ENCODE data around the gene SPINK2.

SPINK2 gene

DNA sequence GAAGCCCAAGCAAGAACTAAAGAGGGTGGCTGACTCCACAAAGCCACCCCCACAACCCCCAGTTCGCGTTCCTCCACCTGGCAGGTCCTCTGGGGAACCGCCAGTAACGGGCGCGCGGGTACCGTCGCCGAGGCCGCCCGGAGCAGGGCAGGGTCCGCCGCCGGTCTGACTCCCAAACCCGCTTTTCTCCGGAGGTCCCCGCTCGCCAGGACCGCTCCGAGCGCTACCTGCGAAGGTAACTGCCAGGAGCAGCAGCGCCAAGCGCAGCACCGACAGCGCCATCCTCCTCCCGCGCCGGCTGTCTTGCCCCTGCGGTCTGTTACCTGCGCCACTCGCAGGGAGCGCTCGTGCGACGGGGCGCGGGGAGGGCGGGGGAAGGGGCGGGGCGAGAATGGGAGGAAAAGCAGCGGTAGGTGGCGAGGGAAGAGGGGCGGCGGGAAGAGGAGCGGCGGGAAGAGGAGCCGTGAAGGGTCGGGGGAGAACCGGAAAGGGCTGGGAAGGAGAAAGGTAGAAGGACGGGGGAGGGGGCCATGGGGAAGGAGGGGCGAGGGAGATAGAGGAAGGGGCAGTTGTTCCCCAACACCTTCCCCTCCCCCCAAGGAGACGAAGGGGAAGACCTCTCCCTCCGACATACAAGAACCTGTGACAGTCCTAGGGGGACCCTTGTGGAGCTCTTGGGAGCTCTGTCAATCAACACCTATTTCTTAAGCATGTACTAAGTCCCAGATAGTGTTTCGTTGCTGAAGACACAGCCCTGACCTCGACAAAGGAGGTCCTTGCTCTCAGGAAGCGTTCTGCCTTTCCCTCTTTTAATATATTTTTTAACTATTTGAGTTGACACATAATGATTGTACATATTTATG, at the start of gene SPINK2:
Gene SPINK2, minus strand, starts transcription at position 321 of the 863 bp plus-strand sequence. Its CDS starts 39 bp downstream, at position 282.
- in situ Hi-C loops (cut with HindIII; ENCODE audit: low sequenced_read_pairs): no loop called here

DNA sequence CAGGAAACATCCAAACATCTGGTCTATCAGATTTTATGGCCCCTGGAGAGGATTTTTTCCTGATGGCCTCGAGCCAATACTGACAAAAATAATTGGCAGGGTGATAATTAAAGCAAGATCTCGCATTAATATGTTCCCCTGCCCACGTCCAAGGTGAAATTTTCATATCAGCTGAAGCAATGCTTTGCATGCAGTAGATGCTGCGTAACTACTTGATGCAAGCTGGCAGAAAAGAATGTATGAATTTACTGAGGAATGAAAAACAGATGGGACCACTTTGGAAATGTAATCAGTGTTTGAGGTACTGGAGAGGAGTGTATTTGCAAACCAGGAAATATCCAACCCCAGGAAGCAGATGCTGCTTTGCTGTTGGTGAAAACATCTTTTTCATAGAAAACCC, 49.4 kb upstream of the SPINK2 start:
- in situ Hi-C loops (cut with HindIII; ENCODE audit: low sequenced_read_pairs): no loop called here

DNA sequence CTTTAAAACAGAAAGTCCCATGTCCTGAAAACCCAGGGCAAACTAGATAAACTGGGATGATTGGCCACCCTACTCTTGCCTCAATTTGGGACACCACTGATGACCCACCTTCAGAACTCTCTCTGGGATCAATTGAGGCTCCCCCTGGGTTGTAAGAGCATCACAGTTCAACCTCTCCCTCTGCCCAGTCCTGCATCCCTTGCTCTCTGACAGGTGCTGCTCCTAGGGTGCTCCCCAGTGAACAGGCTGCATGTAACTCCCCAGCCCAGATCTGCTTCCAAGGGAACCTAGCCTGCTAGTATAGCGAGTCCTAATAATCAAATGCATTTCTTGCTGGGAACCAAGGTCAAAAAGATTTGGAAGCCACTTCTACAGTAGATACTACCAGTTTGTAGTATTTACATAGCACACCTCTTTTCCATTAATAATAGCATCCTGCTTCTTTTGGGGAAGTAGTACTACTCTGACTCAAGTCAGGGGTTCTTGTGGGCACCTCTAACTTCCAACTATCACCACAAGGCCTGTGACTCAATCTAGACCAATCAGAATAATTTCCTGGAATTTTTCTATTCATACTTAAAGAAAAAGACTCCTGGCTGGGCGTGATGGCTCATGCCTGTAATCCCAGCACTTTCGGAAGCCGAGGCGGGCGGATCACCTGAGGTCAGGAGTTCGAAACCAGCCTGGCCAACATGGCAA, 42.1 kb upstream of the SPINK2 start:
- in situ Hi-C loops (cut with HindIII; ENCODE audit: low sequenced_read_pairs): no loop called here

DNA sequence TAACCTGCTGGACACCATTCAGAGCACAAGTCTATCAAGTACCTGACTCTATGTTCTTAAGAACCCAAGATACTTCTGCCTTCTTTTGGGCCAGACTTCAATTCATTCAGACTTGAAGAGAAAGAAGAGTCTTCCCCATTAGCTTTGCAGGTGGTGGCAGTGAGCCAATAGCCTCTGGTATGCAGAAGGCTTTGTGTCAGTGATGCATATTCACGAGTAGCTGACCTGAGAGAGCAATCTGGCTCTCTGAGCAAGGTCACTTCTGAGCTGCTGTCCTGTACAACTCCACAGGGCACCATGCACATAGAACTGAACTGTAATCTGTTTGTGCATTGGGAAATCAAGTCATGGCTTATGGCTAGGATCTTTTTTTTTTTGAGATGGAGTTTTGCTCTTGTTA, 39.9 kb upstream of the SPINK2 start:
- in situ Hi-C loops (cut with HindIII; ENCODE audit: low sequenced_read_pairs): no loop called here

DNA sequence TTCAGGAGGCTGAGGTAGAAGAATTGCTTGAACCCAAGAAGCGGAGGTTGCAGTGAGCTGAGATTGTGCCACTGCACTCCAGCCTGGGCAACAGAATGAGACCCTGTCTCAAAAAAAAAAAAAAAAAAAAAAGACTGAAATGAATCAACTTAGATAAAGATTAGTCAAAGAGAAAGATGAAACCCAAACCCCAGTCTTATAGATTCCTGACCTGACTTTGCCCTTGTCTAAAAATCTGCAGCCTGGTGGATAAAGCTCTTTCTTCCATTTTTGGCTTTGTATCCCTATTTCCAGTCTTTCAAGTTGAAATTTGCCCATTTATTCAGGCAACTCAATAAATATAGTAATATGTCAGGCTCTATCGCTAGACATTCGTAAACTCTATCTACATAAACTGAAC, 39.3 kb upstream of the SPINK2 start:
- in situ Hi-C loops (cut with HindIII; ENCODE audit: low sequenced_read_pairs): no loop called here

DNA sequence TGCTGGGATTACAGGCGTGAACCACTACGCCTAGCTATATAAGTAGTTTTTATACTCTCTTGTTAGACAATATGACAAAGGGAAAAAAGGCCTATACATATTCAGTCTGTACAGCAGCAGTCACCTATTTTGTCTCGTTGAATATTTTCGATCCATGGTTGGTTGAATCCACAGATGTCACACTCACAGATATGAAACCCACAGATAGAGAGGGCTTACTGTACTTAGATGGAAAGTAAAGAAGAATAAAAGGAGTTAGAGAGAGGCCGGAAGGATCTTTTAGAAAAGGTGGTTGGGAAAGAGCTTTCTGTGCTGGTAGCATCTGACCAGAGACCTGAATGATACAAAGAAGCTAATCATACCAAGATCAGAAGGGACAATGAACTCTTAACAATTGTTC, 38.3 kb upstream of the SPINK2 start:
- in situ Hi-C loops (cut with HindIII; ENCODE audit: low sequenced_read_pairs): no loop called here

DNA sequence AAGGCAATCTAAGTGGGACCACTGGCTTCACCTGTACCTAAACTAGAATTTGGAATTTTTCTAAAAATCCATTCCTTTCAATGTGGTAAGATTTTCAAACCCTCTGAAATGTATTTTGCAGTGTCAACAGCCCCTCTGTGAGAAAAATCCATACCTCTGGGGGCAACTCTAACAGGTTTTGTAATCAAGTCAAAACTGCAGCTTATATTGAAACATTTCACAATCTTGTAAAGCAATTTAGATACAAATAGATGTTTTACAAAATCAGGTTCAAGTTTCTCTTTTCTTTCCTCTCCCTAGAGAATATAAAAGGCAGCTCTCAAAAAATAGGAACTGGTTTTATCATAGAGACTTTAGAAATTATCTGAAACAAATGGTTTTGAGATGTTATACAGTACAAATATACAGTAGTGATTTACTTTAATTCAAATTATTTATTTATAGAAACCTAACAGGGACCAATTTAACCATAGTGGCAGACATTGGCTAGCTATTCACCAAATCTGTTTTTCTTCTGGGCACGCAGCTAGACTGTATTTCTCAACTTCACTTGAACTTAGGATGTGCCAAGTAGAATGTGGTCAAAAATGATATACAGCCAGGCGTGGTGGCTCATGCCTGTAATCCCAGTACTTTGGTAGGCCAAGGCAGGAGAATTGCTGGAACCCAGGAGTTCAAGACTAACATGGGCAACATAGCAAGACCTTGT, 36.3 kb upstream of the SPINK2 start:
- in situ Hi-C loops (cut with HindIII; ENCODE audit: low sequenced_read_pairs): no loop called here

GRCh38 chr4:56856656-56857055, 35.2 kb upstream of the SPINK2 start:
- in situ Hi-C loops (cut with HindIII; ENCODE audit: low sequenced_read_pairs): no loop called here

- in situ Hi-C loops (cut with HindIII; ENCODE audit: low sequenced_read_pairs): no loop called here
These were observed 29.4 kb upstream of the SPINK2 start for GRCh38 chr4:56850910-56851309.

- in situ Hi-C loops (cut with HindIII; ENCODE audit: low sequenced_read_pairs): no loop called here
These were observed 23.5 kb upstream of the SPINK2 start for GRCh38 chr4:56844802-56845580.

DNA sequence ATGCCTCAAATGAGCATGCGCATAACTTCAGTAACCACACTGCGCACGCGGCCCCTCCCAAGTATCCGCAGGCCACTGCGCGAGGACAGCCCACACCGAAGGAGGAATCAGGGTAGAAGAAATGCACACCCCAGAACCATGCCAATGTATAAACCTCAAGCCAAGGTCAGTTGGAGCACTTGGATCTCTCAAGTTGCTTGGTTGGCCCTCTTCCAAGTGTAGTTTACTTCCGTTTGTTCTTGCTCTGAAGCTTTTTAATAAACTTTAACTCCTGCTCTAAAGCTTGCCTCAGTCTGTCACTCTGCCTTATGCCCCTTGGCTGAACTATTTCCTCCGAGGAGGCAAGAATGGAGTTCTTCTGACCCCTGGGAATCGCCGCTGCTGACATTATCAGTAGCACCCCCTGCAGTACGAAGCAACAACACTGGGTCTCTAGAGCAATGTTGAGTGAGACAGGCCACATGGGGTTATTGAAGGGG, 22.0 kb upstream of the SPINK2 start:
- in situ Hi-C loops (cut with HindIII; ENCODE audit: low sequenced_read_pairs): no loop called here

GRCh38 chr4:56840559-56840958, 19.1 kb upstream of the SPINK2 start:
- in situ Hi-C loops (cut with HindIII; ENCODE audit: low sequenced_read_pairs): no loop called here

- in situ Hi-C loops (cut with HindIII; ENCODE audit: low sequenced_read_pairs): no loop called here
These were observed 7.5 kb upstream of the SPINK2 start for GRCh38 chr4:56828784-56829535.

DNA sequence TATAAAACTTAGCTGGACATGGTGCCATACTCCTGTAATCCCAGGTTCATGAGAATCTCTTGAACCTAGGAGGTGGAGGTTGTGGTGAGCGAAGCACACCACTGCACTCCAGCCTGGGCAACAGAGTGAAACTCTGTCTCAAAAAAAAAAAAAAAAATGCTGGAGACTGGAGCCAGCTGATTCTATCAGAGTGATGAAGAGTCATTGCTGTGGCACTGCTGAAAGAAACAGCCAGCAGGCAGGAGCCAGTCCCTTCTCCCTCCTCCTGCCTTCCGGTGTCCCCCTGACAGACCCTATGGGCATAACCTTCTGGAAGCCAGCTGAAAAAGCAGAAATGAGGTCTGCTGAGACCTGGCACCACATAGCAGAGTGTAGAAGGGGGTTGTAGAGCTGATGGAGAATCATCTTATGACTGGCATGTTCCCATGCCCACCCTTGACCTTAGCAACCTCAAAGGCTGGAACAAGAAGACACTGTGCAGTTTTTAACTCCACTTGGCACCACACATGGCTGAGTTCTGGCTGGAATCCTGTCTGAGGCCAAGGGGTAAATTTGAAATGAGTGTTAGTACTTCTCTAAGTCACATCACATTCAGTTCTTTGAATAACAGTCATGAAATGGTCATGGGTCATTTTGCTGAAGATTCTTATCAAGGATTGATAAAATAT, 2.6 kb upstream of the SPINK2 start:
- in situ Hi-C loops (cut with HindIII; ENCODE audit: low sequenced_read_pairs): no loop called here

GRCh38 chr4:56818797-56819196, 2.7 kb downstream of the SPINK2 start:
- in situ Hi-C loops (cut with HindIII; ENCODE audit: low sequenced_read_pairs): no loop called here

DNA sequence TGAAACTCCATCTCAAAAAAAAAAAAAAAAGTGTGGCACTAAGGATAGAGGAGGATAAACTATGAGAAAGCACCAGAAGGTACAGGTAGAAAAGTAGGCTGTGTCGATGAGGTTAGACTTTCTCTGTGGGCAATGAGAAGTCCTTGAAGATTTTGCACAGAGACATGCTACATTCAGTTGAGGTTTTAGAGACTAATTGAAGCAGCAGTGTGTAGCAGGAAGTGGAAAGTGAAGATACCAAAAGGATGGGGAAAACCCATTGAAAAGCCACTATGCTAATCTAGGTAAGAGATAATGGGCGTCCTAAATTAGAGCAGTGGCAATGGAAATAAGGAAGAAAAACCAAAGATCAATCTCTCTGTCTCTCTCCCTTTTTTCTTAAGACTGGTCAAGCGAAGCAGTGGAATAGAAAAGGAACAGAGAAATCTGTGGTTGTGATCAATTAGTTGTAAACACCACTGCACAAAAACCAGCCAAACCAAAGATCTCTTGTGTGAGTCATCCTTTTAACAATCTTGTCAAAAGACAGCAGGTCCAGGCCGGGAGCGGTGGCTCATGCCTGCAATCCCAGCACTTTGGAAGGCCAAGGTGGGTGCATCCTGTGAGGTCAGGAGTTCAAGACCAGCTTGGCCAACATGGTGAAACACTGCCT, 3.5 kb downstream of the SPINK2 start:
- in situ Hi-C loops (cut with HindIII; ENCODE audit: low sequenced_read_pairs): no loop called here

DNA sequence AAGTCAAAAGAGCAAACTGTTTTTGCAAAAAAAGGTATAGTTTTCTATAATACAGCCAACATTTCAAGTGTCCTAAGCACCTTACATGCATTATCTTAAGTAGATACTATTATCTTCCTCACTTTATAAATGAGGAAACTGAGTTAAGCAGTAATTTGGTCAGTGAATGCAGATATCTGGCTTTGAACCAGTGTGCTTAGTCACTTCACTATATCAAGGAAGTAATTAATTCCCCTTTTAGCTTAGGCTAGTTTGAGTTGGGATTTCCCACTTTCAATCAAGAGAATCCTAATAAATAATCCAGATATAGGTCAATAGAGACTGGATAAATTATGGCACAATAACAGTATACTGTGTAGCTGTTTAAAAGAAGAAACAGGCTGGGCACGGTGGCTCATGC, 14.8 kb downstream of the SPINK2 start:
- in situ Hi-C loops (cut with HindIII; ENCODE audit: low sequenced_read_pairs): no loop called here

- in situ Hi-C loops (cut with HindIII; ENCODE audit: low sequenced_read_pairs): no loop called here
These were observed 16.9 kb downstream of the SPINK2 start for GRCh38 chr4:56804551-56804950.

DNA sequence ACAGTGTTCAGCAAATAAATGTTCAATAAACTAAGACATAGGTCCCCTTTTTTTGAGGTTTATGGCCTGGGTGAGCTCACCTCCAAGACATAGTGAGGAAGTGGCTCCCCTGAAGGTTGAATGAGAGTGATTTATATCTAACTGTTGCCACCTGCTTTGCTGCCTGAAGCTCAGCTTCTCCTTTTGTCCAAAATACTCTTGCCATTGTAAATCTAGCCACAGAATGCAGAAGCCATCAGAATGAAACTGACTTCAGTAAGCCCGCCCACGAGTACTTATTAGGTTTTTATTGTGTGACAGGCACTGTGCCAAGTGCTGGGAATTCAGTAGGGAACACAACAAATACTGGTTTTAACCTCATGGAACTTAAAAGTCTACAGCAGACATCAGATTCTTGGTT, 18.0 kb downstream of the SPINK2 start:
- in situ Hi-C loops (cut with HindIII; ENCODE audit: low sequenced_read_pairs): no loop called here

Measured in DLD1 (cell line).